Tibial nerve (tissue), 4 donors: ENCODE measurements around the gene KCNQ1. TPM values are rescaled to one million over a fixed set of nuclear protein-coding genes. Genes with fewer than 3 reads are reported as not detected.

Experiments
- DNase-seq, 2 donors: peaks; one replicate each; pipeline ENCODE4 v3.0.0-alpha.2; 2019; ENCODE audit warnings: low spot score in 2 of 2
- H3K27ac ChIP-seq, 4 donors: fragments of 200-600 bp; sonication (generic) in 3 of 4; one replicate each; pipeline ENCODE4 v1.5.1; 2017 to 2019; ENCODE audit warnings: mild to moderate bottlenecking in 1 of 4
- H3K27me3 ChIP-seq, 2 donors: fragments of 200-600 bp; sonication (generic) in 1 of 2; one replicate each; pipeline versions ENCODE4 v1.5.1 to v1.6.0; 2017 to 2019
- H3K36me3 ChIP-seq, 3 donors: fragments of 200-600 bp; sonication (generic); one replicate each; pipeline ENCODE4 v1.5.1; 2018 to 2019
- H3K4me1 ChIP-seq, 4 donors: fragments of 200-600 bp; sonication (generic) in 3 of 4; one replicate each; pipeline ENCODE4 v1.5.1; 2017 to 2019
- H3K4me3 ChIP-seq, 4 donors: fragments of 200-600 bp; sonication (generic) in 3 of 4; one replicate each; pipeline ENCODE4 v1.5.1; 2017 to 2019; ENCODE audit warnings: mild to moderate bottlenecking in 1 of 4, moderate library complexity in 1 of 4
- H3K9me3 ChIP-seq, 4 donors: fragments of 200-600 bp; sonication (generic) in 3 of 4; one replicate each; pipeline ENCODE4 v1.5.1; 2017 to 2019
- CTCF ChIP-seq, 5 experiments: fragments of 200-600 bp in 3 of 5; fragments of 450-650 bp in 2 of 5; sonication (generic) in 3 of 5; IDR thresholded peaks; one replicate each; pipeline ENCODE4 v1.5.1; 2016 to 2019; ENCODE audit warnings: antibody characterized with exemption in 5 of 5, mild to moderate bottlenecking in 3 of 5, moderate library complexity in 2 of 5
- EP300 ChIP-seq, 2 donors: sonication (generic); formaldehyde crosslinking; IDR thresholded peaks; one replicate each; pipeline ENCODE4 v1.6.1; 2017; ENCODE audit warnings: antibody characterized with exemption in 2 of 2, mild to moderate bottlenecking in 1 of 2
- POLR2A ChIP-seq, 2 donors: fragments of 450-650 bp; IDR thresholded peaks; one replicate each; pipeline ENCODE4 v1.6.1; 2017; ENCODE audit warnings: antibody characterized with exemption in 2 of 2, mild to moderate bottlenecking in 2 of 2, moderate library complexity in 2 of 2
- WGBS, 2 donors: methylation state at CpG; one replicate each; pipeline ENCODE4 v1.1.5; 2018; 5-methylcytosine and 5-hydroxymethylcytosine counted together
- total RNA-seq, 4 donors: library from RNA; depleted of rRNA; stranded (reverse); fragments of >200 nt; gene quantifications; one replicate each; pipeline ENCODE4 v1.1.0, GENCODE V29; 2016

Gene KCNQ1
- total RNA-seq, 4 donors from 2014 or later: 3.5 to 11.4 (median 7.5) TPM

DNA sequence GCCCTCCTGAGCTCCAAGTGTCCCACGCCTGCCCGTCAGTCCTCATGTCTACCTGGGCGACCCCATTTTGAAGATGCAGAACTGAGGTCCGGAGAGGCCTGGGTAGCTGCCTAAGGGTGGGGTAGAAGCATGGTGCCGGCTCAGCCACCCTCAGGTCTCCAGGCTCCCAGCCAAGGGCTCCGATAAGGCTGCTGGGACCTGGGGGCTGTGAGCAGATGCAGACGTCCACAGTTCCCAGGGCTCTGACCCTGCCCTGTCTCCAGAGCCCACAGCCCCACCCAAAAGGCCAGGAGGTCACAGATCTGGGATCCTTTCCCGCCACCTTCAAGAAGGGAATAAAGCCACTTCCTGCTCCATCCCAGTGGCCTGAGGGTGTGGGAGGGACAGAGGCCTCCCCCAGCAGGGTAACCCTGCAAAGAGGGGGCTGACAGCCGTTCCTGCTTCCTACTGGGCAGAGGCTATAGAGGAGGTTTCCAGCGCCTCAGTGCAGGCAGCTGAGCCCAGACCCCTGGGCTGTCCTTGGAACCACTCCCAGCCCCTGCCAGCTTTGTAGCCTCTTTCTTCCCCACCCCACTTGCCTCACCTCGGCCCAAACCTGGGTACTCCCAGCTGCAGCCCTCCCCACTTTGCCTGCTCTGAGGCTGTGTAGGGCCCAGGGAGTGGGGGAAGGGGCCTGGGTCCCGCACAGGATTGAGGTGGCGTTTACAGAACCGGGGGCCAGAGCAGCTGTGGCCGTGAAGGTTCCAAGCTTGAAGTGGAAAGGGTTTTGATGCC, 355.3 kb downstream of the KCNQ1 start:
- no peaks in the 10 kb centered on the region for H3K36me3 ChIP-seq
- no peak overlapping the region for H3K4me3 ChIP-seq
- H3K9me3 ChIP-seq: peaks cover 0 to 6% (median 0%) of the 10 kb centered on the region in 4 donors
- DNase-seq: peak in 1 of 2 donors; percentile 9
- no peaks in the 10 kb centered on the region for H3K27me3 ChIP-seq
- H3K27ac ChIP-seq: no peak overlapping the region
- H3K4me1 ChIP-seq: peaks cover 0 to 15% (median 0%) of the 10 kb centered on the region in 4 donors
- TF ChIP-seq EP300 (IDR thresholded peaks at IDR 0.05): no peak
- no peak for TF ChIP-seq CTCF (IDR thresholded peaks at IDR 0.05)
- TF ChIP-seq POLR2A (IDR thresholded peaks at IDR 0.05): no peak
- WGBS, 2 donors: 70 to 71% methylated on average over 11 to 13 of the region's 15 CpGs

DNA sequence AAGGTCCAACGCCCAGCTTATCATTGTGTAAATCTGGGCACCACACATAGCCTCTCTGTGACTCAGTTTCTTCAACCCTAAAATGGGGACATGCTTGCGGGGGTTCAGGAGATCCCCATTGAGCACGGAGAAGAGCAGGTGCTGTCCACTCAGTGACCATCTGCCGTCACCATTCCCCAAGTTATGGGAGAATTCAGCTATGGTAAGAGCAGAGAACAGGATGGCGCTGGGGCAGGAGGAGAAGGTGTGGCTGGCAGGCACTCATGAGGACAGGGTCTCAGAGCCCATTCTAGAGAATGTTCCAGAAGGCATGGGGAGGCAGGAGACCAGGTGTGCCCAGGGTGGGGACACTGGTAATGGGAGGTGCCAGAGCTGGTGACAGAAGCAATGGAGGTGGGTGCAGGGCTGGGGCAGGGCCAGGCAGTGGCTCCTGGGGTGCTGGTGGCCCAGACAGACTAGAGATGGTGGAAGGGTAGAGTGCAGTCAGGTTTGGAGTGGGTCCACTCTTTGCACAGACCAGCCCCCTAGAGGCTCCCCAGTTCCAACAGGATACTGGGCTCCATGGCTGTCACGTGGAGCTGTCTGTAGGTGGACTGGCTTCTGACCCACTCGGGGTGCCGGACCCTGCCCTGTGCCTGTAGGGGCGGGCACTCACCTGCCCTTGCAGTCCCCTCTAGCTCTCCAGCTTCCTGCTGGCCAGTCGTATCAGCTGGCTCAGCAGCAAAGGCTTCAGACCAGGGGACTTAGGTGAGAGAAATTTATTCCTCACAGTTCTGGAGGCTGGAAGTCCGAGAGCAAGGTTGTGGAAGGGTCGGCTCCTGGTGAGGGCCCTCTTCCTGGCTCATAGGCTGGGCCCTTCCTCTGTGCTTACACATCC, 356.1 kb downstream of the KCNQ1 start:
- peaks cover 0 to 6% (median 0%) of the 10 kb centered on the region in 4 donors for H3K9me3 ChIP-seq
- 95 to 98% methylated on average over 10 to 12 of the region's 12 CpGs for WGBS, 2 donors

GRCh38 chr11:2801711-2802388, 357.0 kb downstream of the KCNQ1 start:
- peak in 1 of 2 donors; percentile 12 for DNase-seq
- peaks cover 0 to 33% (median 4%) of the 10 kb centered on the region in 4 donors for H3K4me1 ChIP-seq
- H3K4me3 ChIP-seq: no peak overlapping the region
- peaks cover 0 to 6% (median 0%) of the 10 kb centered on the region in 4 donors for H3K9me3 ChIP-seq
- 75 to 91% methylated on average over 13 to 22 of the region's 22 CpGs for WGBS, 2 donors
- H3K36me3 ChIP-seq: no peaks in the 10 kb centered on the region
- TF ChIP-seq POLR2A (IDR thresholded peaks at IDR 0.05) (no peak), EP300 (IDR thresholded peaks at IDR 0.05) (no peak), CTCF (IDR thresholded peaks at IDR 0.05) (no peak)
- no peak overlapping the region for H3K27ac ChIP-seq
- H3K27me3 ChIP-seq: no peaks in the 10 kb centered on the region

More for the DNA sequence above, 356.1 kb downstream of the KCNQ1 start:
- no peak overlapping the region for H3K4me3 ChIP-seq
- TF ChIP-seq POLR2A (IDR thresholded peaks at IDR 0.05) (no peak), EP300 (IDR thresholded peaks at IDR 0.05) (no peak), CTCF (IDR thresholded peaks at IDR 0.05) (no peak)
- no peaks in the 10 kb centered on the region for H3K27me3 ChIP-seq
- no peaks in the 10 kb centered on the region for H3K36me3 ChIP-seq
- DNase-seq: peak in 1 of 2 donors; percentile 9
- peaks cover 0 to 23% (median 0%) of the 10 kb centered on the region in 4 donors for H3K4me1 ChIP-seq
- H3K27ac ChIP-seq: no peak overlapping the region

- TF ChIP-seq CTCF (IDR thresholded peaks at IDR 0.05) (no peak), POLR2A (IDR thresholded peaks at IDR 0.05) (no peak), EP300 (IDR thresholded peaks at IDR 0.05) (no peak)
- Histone ChIP-seq H3K27me3 (no peaks in the 10 kb centered on the region), H3K4me3 (no peak overlapping the region), H3K36me3 (no peaks in the 10 kb centered on the region), H3K9me3 (peaks cover 0 to 6% (median 0%) of the 10 kb centered on the region in 4 donors), H3K27ac (no peak overlapping the region), H3K4me1 (peaks cover 0 to 40% (median 10%) of the 10 kb centered on the region in 4 donors)
- DNase-seq: peak in 1 of 2 donors; percentile 9
- 88 to 94% methylated on average over 17 of the region's 18 CpGs for WGBS, 2 donors
These were observed 357.8 kb downstream of the KCNQ1 start for GRCh38 chr11:2802389-2803185.
